Kidney (tissue), 14 donors: Measurements from ENCODE around the gene AS3MT. TPM values are rescaled to one million over a fixed set of nuclear protein-coding genes. Genes with fewer than 3 reads are reported as not detected.

Source experiments
- DNase-seq, 5 donors: peaks; one replicate each; pipeline ENCODE4 v3.0.0-alpha.2; 2013 to 2020
- FAIRE-seq: peaks from 2 replicates; lab custom pipeline; 2012; peaks lifted over from hg19 to GRCh38; lab: Jason Lieb, UNC
- H3K27ac ChIP-seq, 2 donors: one replicate each; pipeline ENCODE4 v1.7.0; 2013; ENCODE audit warnings: low read depth in 2 of 2, low read length in 2 of 2, inconsistent platforms in 1 of 2
- H3K27me3 ChIP-seq: one replicate; pipeline ENCODE4 v1.7.1; 2013; ENCODE audit warnings: low read length, inconsistent platforms; ENCODE audit not compliant: control insufficient read depth, insufficient read depth
- H3K36me3 ChIP-seq, 3 donors: one replicate each; pipeline versions ENCODE4 v1.7.0 to v1.7.1; 2013; ENCODE audit warnings: low read length in 3 of 3, control low read depth in 1 of 3, inconsistent platforms in 1 of 3; ENCODE audit not compliant: insufficient read depth in 3 of 3, control insufficient read depth in 2 of 3
- H3K4me1 ChIP-seq, 3 donors: one replicate each; pipeline versions ENCODE4 v1.7.0 to v1.7.1; 2013; ENCODE audit warnings: low read length in 3 of 3, inconsistent platforms in 1 of 3, low read depth in 1 of 3; ENCODE audit not compliant: control insufficient read depth in 2 of 3, insufficient read depth in 2 of 3
- H3K4me3 ChIP-seq, 3 donors: one replicate each; pipeline versions ENCODE4 v1.7.0 to v1.8.1; 2013; ENCODE audit warnings: low read length in 3 of 3, control low read depth in 1 of 3, inconsistent platforms in 1 of 3
- H3K9ac ChIP-seq, 3 donors: one replicate each; pipeline versions ENCODE4 v1.7.0 to v1.7.1; 2013; ENCODE audit warnings: low read length in 3 of 3, control low read depth in 1 of 3, inconsistent platforms in 1 of 3
- H3K9me3 ChIP-seq, 3 donors: one replicate each; pipeline versions ENCODE4 v1.7.0 to v1.7.1; 2013; ENCODE audit warnings: low read length in 3 of 3, control low read depth in 1 of 3, inconsistent platforms in 1 of 3; ENCODE audit not compliant: control insufficient read depth in 2 of 3, insufficient read depth in 1 of 3
- intact Hi-C: fragments of 100-400 bp; cut with DNase I; formaldehyde crosslinking; loops from one replicate; pipeline ENCODE4 v1.11.1; 2022
- polyA plus RNA-seq: library from polyadenylated mRNA; stranded (reverse); fragments of 350-450 nt; fragmentation: Illumina TruSeq; extraction: RNeasy Lipid Tissue Mini Kit (QIAGEN cat#74804); gene quantifications from one replicate; pipeline ENCODE4 v1.2.3, GENCODE V29; 2014; ENCODE audit warnings: low read depth, low replicate concordance; ENCODE audit not compliant: insufficient read depth
- total RNA-seq: library from RNA; stranded (reverse); fragmentation: NEBNext Ultra II Directional; extraction: Animal tissue kit (Norgen Biotek cat#: 25700); gene quantifications from one replicate; pipeline ENCODE4 v1.2.1, GENCODE V29; 2021
- TF ChIP-seq, protein P1 (sequence below): IDR thresholded peaks from 3 replicates; pipeline ENCODE4 v1.5.1; 2012; ENCODE audit warnings: mild to moderate bottlenecking, moderate library complexity, borderline replicate concordance; ENCODE audit not compliant: insufficient read depth; ENCODE audit errors: extremely low read depth
- donor health status: control.
- donor health status: control.
- donor health status: control.
- donor health status: control.
- donor health status: control.
- donor health status: DM: yes; HTN: yes; CAD: no.
- donor health status: Normal renal cell carcinoma (clear cell type).

Gene AS3MT
- total and polyA plus RNA-seq, 2 donors from 2014 or later: 2.0 to 36.7 TPM

DNA sequence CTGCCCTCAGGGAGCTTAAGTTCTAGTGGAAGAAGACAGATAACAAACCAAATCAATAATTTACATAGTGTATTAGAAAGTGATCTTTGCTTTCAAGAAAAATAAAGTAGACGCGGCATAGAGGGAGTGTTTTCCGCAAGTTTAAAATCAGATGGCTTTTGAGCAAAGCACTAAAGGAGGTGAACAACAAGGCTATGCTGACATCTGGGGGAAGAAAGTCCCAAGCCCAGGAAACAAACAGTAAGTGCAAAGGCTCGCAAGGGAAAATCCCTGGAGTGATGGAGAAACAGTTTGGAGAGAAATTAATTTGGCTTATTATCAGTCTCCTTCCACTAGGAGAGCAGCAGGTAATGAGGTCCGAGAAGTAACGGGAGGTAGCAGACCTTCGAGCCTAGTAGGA is 46.9 kb downstream of the AS3MT start:
- no peaks in the 10 kb centered on the region for H3K36me3 ChIP-seq
- FAIRE-seq: no peak
- no peak overlapping the region for H3K27ac ChIP-seq
- H3K4me1 ChIP-seq: peaks cover 0 to 14% (median 4%) of the 10 kb centered on the region in 3 donors
- intact Hi-C loops: loop anchor here (5.0 to 10.0 kb wide), 2 partner anchors 151 to 329 kb away; partner anchors contain the start of gene RPEL1
- no peak overlapping the region for H3K9ac ChIP-seq
- no peak for DNase-seq
- no peak overlapping the region for H3K4me3 ChIP-seq
- H3K9me3 ChIP-seq: no peaks in the 10 kb centered on the region
- TF ChIP-seq, protein P1, sequence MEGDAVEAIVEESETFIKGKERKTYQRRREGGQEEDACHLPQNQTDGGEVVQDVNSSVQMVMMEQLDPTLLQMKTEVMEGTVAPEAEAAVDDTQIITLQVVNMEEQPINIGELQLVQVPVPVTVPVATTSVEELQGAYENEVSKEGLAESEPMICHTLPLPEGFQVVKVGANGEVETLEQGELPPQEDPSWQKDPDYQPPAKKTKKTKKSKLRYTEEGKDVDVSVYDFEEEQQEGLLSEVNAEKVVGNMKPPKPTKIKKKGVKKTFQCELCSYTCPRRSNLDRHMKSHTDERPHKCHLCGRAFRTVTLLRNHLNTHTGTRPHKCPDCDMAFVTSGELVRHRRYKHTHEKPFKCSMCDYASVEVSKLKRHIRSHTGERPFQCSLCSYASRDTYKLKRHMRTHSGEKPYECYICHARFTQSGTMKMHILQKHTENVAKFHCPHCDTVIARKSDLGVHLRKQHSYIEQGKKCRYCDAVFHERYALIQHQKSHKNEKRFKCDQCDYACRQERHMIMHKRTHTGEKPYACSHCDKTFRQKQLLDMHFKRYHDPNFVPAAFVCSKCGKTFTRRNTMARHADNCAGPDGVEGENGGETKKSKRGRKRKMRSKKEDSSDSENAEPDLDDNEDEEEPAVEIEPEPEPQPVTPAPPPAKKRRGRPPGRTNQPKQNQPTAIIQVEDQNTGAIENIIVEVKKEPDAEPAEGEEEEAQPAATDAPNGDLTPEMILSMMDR: no peak
- H3K27me3 ChIP-seq: peaks cover 2% of the 10 kb centered on the region

DNA sequence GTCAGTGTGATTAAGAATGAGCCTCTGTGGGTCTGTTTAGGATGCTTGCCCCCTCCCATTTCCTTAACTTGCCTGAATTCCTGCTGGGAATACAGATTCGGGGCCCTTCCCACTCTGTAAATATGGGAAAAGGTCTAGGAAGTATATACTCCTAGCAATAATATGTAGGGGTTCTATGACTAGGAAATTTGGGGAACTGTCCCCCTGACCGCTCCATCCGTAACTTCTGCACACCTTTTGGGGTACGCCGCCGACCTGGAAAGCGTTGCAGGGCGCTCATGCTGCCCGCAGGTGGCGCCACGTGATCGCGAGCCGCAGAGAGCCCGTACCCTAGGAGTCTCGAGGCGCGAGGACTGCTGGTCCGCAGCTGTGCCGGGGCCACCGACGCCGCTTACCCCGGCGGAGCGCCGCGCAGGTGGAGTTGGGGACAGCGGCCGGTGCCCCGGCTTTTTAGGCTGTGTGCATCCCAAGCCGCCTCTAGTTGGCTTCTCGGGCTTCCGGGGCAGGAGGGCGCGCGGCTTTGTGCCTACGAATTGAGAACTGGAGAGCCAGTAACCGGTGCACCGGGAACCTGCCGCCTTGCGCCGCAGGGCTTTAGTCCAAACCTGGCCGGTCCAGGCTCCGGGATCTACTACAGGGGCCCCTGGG is 48.2 kb downstream of the AS3MT start:
- DNase-seq (peak; percentile 83 to 94 (median 89)), FAIRE-seq (no peak)
- Histone ChIP-seq H3K27me3 (peaks cover 2% of the 10 kb centered on the region), H3K4me1 (peaks cover 0 to 14% (median 4%) of the 10 kb centered on the region in 3 donors), H3K9ac (peak overlapping the region in 2 of 3 donors; percentile 17 to 82), H3K36me3 (no peaks in the 10 kb centered on the region), H3K27ac (peak overlapping the region; percentile 81 to 91), H3K4me3 (peak overlapping the region; percentile 55 to 89 (median 83)), H3K9me3 (no peaks in the 10 kb centered on the region)
- intact Hi-C loops: loop anchor here (5.0 to 10.0 kb wide), 2 partner anchors 150 to 327 kb away; partner anchors contain the start of gene RPEL1
- TF ChIP-seq, protein P1: peak; percentile 99

DNA sequence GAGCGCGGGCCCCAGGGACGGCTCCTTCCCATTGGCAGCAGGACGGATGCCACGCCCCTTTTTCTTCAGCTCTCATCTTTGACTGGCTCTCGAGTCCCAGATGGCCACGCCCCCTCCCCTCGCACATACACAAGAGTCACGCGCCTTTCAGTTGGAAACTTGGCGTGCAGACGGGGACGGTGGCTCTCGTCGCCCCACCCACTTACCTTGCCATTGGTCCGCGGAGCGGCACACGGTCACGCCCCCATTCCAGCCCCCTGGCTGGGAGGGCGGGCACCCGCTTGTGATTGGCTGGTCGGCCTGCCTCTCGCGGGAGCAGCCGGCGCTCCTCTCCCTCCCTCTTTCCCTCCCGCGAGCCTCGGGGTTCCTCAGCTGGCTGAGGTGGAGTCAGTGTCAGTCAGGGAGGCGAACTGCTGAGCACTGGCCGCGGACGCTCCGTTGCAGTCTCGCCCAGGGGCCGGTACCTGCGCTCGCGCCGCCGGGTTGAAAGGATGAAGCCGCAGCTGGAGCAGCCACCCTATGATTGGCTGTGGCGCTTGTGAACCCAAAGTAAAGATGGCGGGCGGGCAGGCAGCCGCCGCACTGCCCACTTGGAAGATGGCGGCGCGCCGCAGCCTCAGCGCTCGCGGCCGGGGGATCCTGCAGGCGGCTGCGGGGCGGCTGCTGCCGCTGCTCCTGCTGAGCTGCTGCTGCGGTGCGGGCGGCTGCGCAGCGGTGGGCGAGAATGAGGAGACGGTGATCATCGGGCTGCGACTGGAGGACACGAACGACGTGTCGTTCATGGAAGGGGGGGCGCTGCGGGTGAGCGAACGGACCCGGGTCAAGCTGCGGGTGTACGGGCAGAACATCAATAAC is 48.9 kb downstream of the AS3MT start, which contains the start of gene CNNM2:
TSS of gene CNNM2 (plus strand) at position 333 of the 855 bp plus-strand sequence. CDS start at position 520, 187 bp downstream.
- intact Hi-C loops: loop anchor here (5.0 to 10.0 kb wide), 2 partner anchors 149 to 327 kb away; partner anchors contain the start of gene RPEL1
- DNase-seq (peak; percentile 100), FAIRE-seq (peak; percentile 98)
- peaks cover 2% of the 10 kb centered on the region for H3K27me3 ChIP-seq
- no peaks in the 10 kb centered on the region for H3K36me3 ChIP-seq
- peak within 1 kb of the TSS; percentile 72 to 82 (median 79) for H3K9ac ChIP-seq
- peak within 1 kb of the TSS; percentile 77 to 89 (median 83) for H3K4me3 ChIP-seq
- peak within 1 kb of the TSS; percentile 91 to 93 for H3K27ac ChIP-seq
- no peaks in the 10 kb centered on the region for H3K9me3 ChIP-seq
- peaks cover 0 to 14% (median 4%) of the 10 kb centered on the region in 3 donors for H3K4me1 ChIP-seq
- TF ChIP-seq, protein P1: no peak
